OCI-LY3 (cell line): ENCODE results near the gene VAC14.

Experiments used
- EZH2phosphoT487 ChIP-seq: fragments of 200-600 bp; shearing (Covaris generic); IDR thresholded peaks from 2 replicates; pipeline ENCODE4 v1.6.1; 2018; ENCODE audit warnings: antibody characterized with exemption, mixed run types, low read depth
- TF ChIP-seq, protein P1 (sequence below): fragments of 200-600, 300-600 bp; sonication (generic); IDR thresholded peaks from 2 replicates; pipeline ENCODE4 v1.5.1; 2014; ENCODE audit warnings: antibody characterized with exemption, low read length, low read depth

DNA sequence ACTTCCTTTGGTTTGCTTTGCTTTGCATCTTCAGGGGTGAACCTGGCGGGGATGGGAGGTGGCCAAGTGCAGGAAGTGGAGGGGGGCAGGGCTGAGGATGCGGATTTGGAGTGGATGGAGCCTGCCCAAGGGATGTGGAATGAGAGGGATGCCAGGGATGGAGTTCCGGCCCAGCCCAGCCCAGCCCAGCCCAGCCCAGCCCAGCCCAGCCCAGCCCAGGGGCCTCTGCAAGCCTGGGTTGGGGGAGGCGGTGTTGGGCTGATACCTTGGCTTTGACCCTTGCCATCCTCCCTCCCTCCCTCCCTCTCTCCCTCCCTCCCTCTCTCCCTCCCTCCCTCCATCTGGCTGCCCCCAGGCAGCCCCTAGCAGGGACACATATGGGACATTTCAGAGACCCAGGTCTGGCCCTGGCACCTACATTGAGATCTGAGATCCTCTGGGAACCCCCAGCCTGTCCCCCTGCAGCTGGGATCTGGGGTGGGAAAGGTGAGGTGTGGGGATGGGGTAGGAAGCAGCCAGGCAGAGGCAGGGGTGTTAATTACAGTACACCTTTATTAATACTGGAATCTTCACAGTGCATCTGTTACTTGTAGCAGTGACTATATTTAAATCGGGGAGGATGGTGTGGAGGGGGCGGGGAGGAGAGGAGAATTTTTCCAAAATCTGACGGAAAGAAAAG, 140.1 kb downstream of the VAC14 start:
- TF ChIP-seq, protein P1, sequence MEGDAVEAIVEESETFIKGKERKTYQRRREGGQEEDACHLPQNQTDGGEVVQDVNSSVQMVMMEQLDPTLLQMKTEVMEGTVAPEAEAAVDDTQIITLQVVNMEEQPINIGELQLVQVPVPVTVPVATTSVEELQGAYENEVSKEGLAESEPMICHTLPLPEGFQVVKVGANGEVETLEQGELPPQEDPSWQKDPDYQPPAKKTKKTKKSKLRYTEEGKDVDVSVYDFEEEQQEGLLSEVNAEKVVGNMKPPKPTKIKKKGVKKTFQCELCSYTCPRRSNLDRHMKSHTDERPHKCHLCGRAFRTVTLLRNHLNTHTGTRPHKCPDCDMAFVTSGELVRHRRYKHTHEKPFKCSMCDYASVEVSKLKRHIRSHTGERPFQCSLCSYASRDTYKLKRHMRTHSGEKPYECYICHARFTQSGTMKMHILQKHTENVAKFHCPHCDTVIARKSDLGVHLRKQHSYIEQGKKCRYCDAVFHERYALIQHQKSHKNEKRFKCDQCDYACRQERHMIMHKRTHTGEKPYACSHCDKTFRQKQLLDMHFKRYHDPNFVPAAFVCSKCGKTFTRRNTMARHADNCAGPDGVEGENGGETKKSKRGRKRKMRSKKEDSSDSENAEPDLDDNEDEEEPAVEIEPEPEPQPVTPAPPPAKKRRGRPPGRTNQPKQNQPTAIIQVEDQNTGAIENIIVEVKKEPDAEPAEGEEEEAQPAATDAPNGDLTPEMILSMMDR, result no peak
- TF ChIP-seq EZH2phosphoT487, result no peak
